Stimulated activated naive B cell treated with anti-CD40 and anti-IgM and Interleukin-4, amounts not matched to agents 10 μg/mL and 1 μg/mL and 100 μg/mL, for 72 hours (primary cell): Measurements from ENCODE around the gene MTAP.

Experiments
- ATAC-seq, 2 donors: fragments of 150-1000 bp; cut with Tn5 transposase; replicated peaks; 2 replicates each; pipeline ENCODE4 v1.10.0; 2021; ENCODE audit warnings: moderate library complexity in 1 of 2
- DNase-seq: peaks from one replicate; pipeline ENCODE4 v3.0.0; 2021
- H3K27ac Mint-ChIP-seq: one replicate; pipeline ENCODE4 v1.8.0; 2022; ENCODE audit warnings: mild to moderate bottlenecking, mixed read lengths
- H3K27me3 Mint-ChIP-seq, 2 donors: one replicate each; pipeline ENCODE4 v1.8.0; 2022; ENCODE audit warnings: mixed read lengths in 2 of 2
- H3K36me3 Mint-ChIP-seq, 2 donors: one replicate each; pipeline ENCODE4 v1.8.0; 2022; ENCODE audit warnings: mixed read lengths in 2 of 2, mild to moderate bottlenecking in 1 of 2
- H3K4me1 Mint-ChIP-seq, 2 donors: one replicate each; pipeline ENCODE4 v1.8.0; 2022; ENCODE audit warnings: mixed read lengths in 2 of 2, mild to moderate bottlenecking in 1 of 2
- H3K4me3 Mint-ChIP-seq, 2 donors: one replicate each; pipeline ENCODE4 v1.8.0; 2022; ENCODE audit warnings: mild to moderate bottlenecking in 2 of 2, mixed read lengths in 2 of 2, moderate library complexity in 1 of 2
- H3K9me3 Mint-ChIP-seq, 2 donors: one replicate each; pipeline ENCODE4 v1.8.0; 2022; ENCODE audit warnings: mixed read lengths in 2 of 2, mild to moderate bottlenecking in 1 of 2

MTAP gene

GRCh38 chr9:21985964-21986667 is 183.7 kb downstream of the MTAP start:
- no peak overlapping the region for H3K4me3 Mint-ChIP-seq
- H3K27ac Mint-ChIP-seq = no peak overlapping the region
- peaks cover 44 to 58% of the 10 kb centered on the region in 2 donors for H3K27me3 Mint-ChIP-seq
- H3K36me3 Mint-ChIP-seq = peaks cover 7 to 8% of the 10 kb centered on the region in 2 donors
- DNase-seq (no peak), ATAC-seq (no peak)
- peaks cover 0 to 1% of the 10 kb centered on the region in 2 donors for H3K9me3 Mint-ChIP-seq
- H3K4me1 Mint-ChIP-seq = peaks cover 10 to 27% of the 10 kb centered on the region in 2 donors
